Measurements from ENCODE around the gene LMX1B.

Gene LMX1B

DNA sequence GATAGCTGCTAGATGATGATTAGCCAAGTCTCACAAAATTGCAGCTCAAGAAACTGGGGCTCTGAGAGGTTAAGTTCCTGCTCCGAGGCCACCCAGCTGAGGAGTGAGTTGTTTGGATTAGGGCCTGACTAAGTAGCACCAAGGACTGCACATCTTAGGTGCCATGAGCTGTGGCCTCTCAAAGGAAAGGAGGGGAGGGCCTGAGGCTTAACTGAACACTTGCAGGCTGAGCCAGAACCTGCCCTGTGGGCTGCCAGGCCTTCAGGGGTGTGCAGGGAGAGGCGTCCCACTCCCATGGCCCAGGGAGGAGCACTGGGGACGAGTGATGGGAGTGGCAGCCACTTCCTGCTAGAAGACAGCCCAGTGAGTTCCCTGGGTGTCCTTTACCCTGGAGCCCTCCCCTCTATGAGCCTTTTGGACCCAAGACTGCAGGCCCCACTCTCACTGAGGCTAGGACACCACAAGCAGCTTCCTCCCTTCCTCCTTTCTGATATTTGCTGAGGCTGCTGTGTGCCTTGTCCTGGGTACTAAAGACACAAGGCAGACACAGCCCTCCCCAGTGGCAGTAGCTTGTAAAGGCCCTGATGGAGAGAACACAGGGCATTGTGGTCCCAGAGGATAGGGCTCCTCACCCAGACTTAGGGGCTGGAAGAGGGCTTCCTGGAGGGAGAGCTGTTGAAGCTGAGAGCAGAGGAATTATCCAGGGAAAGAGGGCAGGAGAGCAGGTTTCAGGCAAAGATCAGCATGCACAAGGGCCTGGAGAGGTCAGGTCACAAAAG, 22.1 kb downstream of the LMX1B start:
- H3K27me3 ChIP-seq, result peaks cover 93% of the 10 kb centered on the region
- DNase-seq, result no peak
- TF ChIP-seq, protein P1, sequence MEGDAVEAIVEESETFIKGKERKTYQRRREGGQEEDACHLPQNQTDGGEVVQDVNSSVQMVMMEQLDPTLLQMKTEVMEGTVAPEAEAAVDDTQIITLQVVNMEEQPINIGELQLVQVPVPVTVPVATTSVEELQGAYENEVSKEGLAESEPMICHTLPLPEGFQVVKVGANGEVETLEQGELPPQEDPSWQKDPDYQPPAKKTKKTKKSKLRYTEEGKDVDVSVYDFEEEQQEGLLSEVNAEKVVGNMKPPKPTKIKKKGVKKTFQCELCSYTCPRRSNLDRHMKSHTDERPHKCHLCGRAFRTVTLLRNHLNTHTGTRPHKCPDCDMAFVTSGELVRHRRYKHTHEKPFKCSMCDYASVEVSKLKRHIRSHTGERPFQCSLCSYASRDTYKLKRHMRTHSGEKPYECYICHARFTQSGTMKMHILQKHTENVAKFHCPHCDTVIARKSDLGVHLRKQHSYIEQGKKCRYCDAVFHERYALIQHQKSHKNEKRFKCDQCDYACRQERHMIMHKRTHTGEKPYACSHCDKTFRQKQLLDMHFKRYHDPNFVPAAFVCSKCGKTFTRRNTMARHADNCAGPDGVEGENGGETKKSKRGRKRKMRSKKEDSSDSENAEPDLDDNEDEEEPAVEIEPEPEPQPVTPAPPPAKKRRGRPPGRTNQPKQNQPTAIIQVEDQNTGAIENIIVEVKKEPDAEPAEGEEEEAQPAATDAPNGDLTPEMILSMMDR (IDR thresholded peaks at IDR 0.05; ENCODE audit: low read depth, low read length), result no peak

DNA sequence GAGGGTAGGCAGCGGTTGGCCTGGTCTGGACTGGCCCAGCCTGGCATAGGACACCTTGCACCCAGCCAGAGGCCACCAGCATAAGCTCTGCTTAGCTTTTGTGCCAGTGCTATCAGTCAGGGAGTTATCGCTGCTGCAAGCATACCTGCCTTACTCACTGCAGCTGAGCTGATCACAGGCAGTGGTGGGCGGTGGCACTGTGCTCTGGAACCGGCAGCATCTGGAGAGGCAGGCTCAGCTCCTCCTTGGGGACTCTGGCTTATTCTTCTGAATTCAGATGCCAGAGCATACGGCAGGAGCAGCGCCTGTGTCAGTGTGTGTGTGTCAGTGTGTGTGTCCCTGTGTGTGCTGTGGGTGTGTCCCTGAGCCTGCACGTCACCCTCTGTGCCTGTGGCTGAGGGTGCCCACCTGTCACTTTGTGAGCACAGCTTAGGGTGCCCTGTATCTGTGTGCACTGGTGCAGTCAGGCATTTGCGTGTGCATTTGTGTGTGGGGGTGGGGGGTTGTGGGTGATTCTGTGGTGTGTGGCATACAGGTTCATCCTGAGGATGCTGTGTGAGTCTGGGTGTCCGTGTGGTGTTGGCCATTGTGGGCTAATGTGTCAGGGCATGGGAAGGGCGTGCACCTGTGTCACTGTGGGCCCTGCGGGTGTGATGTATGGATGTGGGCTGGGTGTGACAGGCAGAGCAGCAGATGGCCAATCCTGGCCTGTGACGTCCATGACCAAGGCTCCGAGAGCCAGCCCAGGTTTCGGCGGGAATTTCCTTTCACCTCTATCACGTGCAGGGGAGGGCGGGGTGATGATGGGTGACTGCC, 23.5 kb downstream of the LMX1B start:
- peaks cover 100% of the 10 kb centered on the region for H3K27me3 ChIP-seq
- peaks cover 2% of the 10 kb centered on the region; the same call in 1 of the 2 replicates for H3K4me1 ChIP-seq
- H3K4me3 ChIP-seq (ENCODE audit: low read depth, low read length), result no peak overlapping the region
- no peaks in the 10 kb centered on the region for H3K9me3 ChIP-seq
- DNase-seq, result no peak
- no peaks in the 10 kb centered on the region for H3K36me3 ChIP-seq
- TF ChIP-seq, protein P1 (IDR thresholded peaks at IDR 0.05; ENCODE audit: low read depth, low read length), result no peak

More for the DNA sequence above, 22.1 kb downstream of the LMX1B start:
- no peaks in the 10 kb centered on the region for H3K36me3 ChIP-seq
- H3K4me1 ChIP-seq, result peaks cover 2% of the 10 kb centered on the region; the same call in 1 of the 2 replicates
- H3K4me3 ChIP-seq (ENCODE audit: low read depth, low read length), result no peak overlapping the region
- H3K9me3 ChIP-seq, result no peaks in the 10 kb centered on the region

DNA sequence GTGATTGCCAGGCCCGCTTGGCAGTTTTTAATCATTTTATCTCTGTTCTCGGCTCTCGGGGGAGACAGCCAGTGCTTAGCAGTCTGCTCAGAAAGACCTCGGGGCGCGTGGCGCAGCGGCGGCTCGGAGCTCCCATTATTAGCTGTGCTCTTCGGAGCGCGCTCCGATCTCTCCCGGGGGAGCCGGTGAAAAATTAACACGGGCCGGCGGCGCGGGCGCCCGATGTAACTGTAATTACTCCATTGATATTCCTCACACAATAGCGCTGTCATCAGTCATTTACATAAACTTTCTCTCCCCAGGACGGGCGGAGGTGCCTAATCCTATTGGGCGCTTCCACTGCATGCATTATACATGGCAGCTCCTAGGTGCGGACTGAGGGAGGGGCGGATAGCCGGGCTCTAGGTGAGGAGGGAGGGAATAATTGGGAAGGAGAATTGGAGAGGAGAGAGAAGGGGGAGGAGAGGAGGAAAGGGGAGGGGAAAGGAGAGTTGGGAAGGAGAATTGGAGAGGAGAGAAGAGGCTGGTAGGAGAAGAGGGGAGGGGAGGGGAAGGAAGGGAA, 24.9 kb downstream of the LMX1B start:
- H3K9me3 ChIP-seq, result no peaks in the 10 kb centered on the region
- H3K27me3 ChIP-seq, result peaks cover 100% of the 10 kb centered on the region
- H3K36me3 ChIP-seq, result no peaks in the 10 kb centered on the region
- peaks cover 2% of the 10 kb centered on the region; the same call in 1 of the 2 replicates for H3K4me1 ChIP-seq
- peak; percentile 75 for DNase-seq
- H3K4me3 ChIP-seq (ENCODE audit: low read depth, low read length), result no peak overlapping the region
- TF ChIP-seq, protein P1 (IDR thresholded peaks at IDR 0.05; ENCODE audit: low read depth, low read length), result no peak

DNA sequence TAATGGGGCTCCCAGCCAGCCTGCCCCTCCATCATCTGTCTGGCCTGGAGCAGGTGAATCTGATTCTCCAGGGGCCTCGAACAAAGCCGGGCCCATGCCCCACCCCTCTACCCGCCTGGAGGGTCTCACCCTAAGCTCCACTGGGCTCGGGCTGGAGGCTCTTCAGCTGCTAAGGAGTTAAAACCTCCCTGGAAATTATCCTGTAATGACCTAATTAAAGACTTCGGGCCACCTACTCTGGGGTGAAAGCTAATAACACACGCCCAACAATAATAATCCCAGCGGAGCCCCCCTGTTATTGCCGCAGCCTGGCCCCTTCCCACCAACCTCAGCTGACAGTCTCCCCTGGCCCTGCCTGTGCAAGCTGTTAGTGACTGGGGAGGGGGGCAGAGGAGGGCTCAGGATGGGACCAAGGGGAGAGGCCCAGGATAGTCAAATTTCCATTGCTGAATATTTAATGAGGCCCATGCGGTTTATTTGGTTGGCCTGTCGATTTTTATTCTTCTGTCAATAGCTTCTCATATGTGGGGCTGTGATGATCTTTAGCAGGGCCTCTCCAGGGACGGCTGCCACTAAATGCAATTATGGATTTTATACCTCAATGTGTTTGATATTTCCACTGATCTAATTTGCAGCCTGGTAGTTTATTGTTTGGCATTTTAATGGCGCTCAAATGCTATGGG, 25.7 kb downstream of the LMX1B start:
- Histone ChIP-seq H3K36me3 (no peaks in the 10 kb centered on the region), H3K27me3 (peaks cover 100% of the 10 kb centered on the region), H3K4me1 (peaks cover 2% of the 10 kb centered on the region; the same call in 1 of the 2 replicates), H3K9me3 (no peaks in the 10 kb centered on the region), H3K4me3 (ENCODE audit: low read depth, low read length) (no peak overlapping the region)
- TF ChIP-seq, protein P1 (IDR thresholded peaks at IDR 0.05; ENCODE audit: low read depth, low read length), result no peak
- no peak for DNase-seq

DNA sequence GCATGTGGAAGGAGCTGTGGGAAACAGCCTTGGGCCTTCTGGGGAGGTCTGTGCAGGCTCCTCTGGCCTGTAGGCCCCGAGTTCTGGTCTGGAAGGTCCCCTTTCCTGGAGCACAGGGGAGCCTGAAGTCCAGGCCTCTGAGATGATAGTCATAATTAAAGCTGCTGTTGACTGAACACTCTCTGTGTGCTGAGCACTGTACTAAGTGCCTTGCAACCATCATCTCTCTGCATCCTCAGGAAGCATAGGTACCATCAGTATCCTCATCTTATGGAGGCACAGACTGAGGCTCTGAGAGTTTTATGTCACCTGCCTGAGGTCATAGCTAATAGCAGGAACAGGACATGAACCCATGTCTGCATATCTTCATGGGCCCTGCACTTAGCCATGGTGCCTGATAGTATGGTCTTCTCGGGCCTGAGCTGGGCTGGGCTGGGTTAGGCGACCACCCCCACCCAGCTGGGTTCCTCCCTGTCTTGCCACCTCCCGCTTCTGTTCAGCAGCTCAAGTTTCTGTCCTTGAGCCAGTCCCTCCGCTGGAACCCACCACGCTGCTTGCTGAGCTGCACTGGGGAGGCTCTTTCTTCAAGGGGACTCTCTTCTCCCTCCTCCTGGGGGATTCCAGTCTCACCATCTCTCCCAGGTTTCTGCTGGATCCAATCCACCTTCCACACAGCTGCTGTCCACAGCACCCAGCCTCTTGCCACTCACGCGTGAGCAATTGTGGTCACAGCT, 27.6 kb downstream of the LMX1B start:
- Histone ChIP-seq H3K36me3 (no peaks in the 10 kb centered on the region), H3K4me3 (ENCODE audit: low read depth, low read length) (no peak overlapping the region), H3K9me3 (no peaks in the 10 kb centered on the region), H3K27me3 (peaks cover 100% of the 10 kb centered on the region), H3K4me1 (peaks cover 2% of the 10 kb centered on the region; the same call in 1 of the 2 replicates)
- DNase-seq, result no peak
- TF ChIP-seq, protein P1 (IDR thresholded peaks at IDR 0.05; ENCODE audit: low read depth, low read length), result no peak

Measured in BE2C (cell line).